GM11168 (cell line): ENCODE measurements around the gene FUT1.
"Not testable (repeated sequence)": the region's sequence is repeated elsewhere in the genome, so short reads cannot be mapped to it uniquely, and the experiment has no call there.

Experiments
- in situ Hi-C: fragments of 300-500 bp; cut with MboI; formaldehyde crosslinking; loops from one replicate; pipeline ENCODE4 v1.12.0; 2022; ENCODE audit warnings: low sequenced_read_pairs; ENCODE audit not compliant: unreplicated experiment

FUT1 gene

DNA sequence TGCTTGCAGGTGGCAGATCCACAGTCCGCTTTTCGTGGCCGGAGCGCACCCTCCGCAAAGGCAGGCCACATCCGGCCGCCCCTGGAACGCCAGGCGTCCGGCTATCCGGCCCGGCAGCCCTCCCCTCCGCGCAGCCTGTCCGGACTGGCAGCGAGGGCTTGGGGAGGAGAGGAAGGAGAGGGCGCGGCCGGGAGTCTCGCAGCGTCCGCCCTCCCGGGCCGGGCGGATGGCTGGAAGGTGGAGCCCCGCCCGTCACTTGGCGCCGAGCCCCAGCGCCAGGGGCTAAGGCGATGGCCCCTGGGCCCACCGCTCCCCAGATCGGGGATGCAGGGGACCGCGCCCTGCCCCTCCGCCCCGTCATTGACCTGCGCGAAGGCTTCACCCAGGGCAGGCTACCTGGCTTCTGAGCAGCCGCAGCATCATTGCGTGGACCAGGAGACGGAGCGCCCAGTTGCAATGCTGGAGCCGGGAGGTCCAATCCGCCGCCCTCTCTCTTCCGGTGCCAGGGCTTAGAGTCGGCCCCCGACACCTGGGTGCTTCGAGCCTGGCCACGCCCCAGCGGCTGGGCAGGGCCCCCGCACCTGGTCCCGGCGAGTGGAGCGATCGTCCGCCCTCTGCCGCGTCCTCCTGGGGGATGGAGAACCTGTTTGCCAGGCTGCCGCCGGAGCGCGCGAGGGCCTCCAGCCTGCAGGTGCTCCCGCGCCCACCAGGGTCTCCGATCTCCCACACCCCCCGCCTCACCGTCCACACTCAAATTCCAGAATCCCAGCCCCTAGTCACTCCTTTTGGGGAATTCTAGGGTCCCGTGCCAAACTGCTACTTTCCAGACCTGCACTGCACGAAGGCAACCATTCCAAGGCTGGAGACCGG is at the start of gene FUT1:
FUT1 (minus strand) TSS at position 146 of the 870 bp plus-strand sequence. CDS start 1,360 bp downstream, outside the sequence.
- in situ Hi-C loops = no loop called here

GRCh38 chr19:48799358-48800300 is 47.2 kb upstream of the FUT1 start:
- in situ Hi-C loops = loop anchor here (10.0 kb wide), 1 partner anchor 165 kb away; the partner anchor contains the start of gene FTL

DNA sequence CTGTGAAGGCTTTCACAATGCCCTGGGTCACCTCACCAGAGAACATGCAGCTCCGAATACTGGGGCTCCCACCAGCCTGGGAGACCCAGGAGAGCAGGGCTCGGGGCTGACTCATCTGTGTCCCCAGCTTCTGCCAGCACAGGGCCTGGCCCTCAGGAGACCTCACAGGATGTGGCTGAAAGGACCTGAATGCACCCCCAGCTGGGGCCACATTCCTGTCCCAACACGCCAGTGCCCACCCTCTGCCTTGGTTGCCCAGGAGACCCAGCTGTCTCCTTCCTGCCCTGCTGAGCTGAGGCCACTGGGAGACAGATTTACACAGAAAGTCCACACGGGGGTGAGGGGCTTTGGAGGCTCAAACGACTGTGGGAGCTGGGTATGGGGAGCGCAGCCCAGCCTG is 46.5 kb upstream of the FUT1 start:
- in situ Hi-C loops = loop anchor here (10.0 kb wide), 1 partner anchor 166 kb away; the partner anchor contains the start of gene FTL

DNA sequence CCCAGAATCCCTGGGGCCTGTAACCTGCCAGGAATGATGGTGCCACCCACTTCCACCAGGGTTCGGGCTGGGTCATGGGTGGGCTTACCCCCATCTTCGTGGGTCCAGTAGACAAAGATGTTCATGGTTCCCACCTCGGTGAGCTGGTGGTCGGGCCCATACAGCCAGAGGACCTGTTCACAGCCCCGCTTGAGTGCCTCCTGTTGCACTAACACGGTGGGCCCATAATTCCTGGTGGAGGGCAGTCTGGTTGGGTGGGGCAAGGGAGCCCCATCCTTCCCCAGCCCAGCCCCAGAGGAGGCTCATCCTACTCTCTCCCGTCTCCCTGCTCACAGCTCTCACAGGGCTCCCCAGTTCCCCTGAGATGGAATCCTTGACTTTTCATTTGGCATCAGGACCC is 44.7 kb upstream of the FUT1 start:
- in situ Hi-C loops = loop anchor here (10.0 kb wide), 1 partner anchor 168 kb away; the partner anchor contains the start of gene FTL

- in situ Hi-C loops = loop anchor here (10.0 kb wide), 1 partner anchor 168 kb away; the partner anchor contains the start of gene FTL
Measured at GRCh38 chr19:48796298-48797083, 44.0 kb upstream of the FUT1 start.

DNA sequence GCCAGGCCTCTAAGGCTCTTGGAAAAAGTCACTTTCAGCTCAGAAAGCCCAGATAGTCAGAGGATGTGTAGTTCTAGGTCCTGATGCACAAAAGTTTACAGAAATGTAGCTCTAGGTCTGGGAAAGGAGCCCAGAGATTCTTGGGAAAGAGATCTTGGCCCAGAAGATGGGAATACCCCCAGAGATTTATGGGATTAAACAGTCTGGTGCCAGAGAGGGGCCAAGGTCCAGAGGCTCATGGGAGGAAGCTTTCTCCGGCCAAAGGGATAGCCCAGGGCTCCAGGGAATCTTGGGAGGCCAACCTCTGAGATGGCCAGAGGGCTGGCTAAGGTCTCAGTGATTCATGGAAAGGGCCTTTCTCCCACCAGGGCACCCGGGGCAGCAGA is 43.2 kb upstream of the FUT1 start:
- in situ Hi-C loops = loop anchor here (10.0 kb wide), 1 partner anchor 169 kb away; the partner anchor contains the start of gene FTL

- in situ Hi-C loops = loop anchor here (10.0 kb wide), 1 partner anchor 170 kb away; the partner anchor contains the start of gene FTL
Measured at GRCh38 chr19:48795055-48795684, 42.7 kb upstream of the FUT1 start.

- in situ Hi-C loops = loop anchor here (5.0 to 10.0 kb wide), 2 partner anchors 48 to 171 kb away; partner anchors contain the start of gene FTL
Measured at GRCh38 chr19:48794291-48794690, 41.9 kb upstream of the FUT1 start.

DNA sequence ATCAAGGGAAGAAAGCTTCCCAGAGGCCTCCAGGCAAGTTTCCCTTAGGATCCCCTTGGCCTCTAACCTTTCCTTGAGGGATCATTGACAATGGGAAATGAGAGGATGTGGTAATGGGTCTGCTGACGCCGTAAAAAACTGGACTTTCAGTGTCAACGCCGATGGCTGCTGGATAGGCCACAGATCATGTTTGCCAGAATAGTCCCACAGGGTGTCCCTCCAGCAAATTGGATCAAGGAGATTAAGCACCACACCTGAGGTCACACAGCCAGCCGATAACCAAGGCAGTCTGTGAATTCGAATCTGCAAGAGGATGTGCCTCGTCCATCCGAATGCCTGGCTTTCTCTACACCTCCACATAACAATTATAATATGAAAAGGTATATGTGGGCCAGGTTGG is 40.8 kb upstream of the FUT1 start:
- in situ Hi-C loops = loop anchor here (5.0 to 10.0 kb wide), 2 partner anchors 49 to 172 kb away; partner anchors contain the start of gene FTL

- in situ Hi-C loops = not testable (repeated sequence)
Measured at GRCh38 chr19:48787331-48787730, 34.9 kb upstream of the FUT1 start.

GRCh38 chr19:48786422-48786821 is 34.0 kb upstream of the FUT1 start:
- in situ Hi-C loops = not testable (repeated sequence)

- in situ Hi-C loops = no loop called here
Measured at GRCh38 chr19:48784527-48784926, 32.1 kb upstream of the FUT1 start.

DNA sequence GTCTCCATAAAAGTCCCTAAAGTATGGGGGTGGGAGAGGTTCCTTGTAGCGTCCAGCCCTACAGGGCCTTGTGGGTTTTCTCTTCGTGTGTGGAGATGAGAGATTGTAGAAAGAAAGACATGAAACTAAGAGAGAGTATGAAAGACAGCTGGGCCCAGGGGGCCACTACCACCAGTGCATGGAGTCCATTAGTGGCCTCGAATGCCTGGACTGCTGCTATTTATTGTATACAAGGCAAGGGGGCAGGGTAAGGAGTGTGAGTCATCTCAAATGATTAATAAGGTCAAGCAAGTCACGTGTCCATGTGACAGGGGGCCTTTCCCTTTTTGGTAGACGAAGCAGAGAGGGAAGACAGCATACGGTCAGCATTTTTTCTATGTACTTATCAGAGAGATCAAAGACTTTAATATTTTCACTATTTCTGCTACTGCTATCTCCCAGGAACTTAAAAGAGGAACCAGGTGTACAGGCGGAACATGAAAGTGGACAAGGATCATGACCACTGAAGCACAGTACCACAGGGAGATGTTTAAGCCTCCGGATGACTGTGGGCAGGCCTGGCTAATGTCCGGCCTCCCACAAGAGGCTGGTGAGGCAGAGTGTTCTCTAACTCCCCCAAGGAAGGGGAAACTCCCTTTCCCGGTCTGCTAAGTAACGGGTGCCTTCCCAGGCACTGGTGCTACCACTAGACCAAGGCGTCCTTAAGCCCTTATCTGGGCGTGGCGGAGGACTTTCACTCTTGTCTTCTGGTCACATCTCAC is 28.4 kb upstream of the FUT1 start:
- in situ Hi-C loops = no loop called here

DNA sequence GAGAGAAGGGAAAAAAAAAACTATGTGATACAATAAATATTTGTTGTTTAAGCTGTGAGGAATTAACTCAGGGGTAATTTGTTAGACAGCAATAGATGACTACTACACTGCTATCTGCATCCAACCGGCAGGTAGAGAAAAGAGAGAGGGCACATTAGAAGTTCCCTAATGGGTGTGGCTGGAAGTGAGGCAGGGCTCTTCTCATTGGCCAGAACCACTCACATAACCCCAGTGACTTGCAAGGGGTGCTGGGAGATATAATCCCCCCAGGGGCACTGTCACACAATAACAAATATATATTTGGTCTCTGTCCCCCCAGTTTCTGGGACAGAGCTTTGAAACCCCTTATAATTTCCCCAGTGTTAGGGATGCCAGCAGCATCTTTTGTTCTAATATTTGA is 27.2 kb upstream of the FUT1 start:
- in situ Hi-C loops = no loop called here

DNA sequence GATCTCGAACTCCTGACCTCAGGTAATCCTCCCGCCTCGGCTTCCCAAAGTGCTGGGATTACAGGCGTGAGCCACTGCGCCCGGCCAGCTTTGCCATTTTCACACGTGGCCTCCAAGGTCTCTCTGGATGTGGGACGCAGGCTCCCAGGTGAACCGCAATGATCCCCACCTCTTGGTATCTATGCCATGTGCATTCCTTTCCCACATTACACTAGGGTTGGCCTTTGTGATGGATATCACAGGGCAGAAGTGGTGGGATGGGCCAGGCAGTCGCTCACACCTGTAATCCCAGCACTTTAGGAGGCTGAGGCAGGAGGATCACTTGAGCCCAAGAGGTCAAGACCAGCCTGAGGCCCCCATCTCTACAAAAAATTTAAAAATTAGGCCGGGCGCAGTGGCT is 25.3 kb upstream of the FUT1 start:
- in situ Hi-C loops = no loop called here

GRCh38 chr19:48777139-48777538 is 24.7 kb upstream of the FUT1 start:
- in situ Hi-C loops = no loop called here

GRCh38 chr19:48772503-48772953 is 20.1 kb upstream of the FUT1 start:
- in situ Hi-C loops = no loop called here

DNA sequence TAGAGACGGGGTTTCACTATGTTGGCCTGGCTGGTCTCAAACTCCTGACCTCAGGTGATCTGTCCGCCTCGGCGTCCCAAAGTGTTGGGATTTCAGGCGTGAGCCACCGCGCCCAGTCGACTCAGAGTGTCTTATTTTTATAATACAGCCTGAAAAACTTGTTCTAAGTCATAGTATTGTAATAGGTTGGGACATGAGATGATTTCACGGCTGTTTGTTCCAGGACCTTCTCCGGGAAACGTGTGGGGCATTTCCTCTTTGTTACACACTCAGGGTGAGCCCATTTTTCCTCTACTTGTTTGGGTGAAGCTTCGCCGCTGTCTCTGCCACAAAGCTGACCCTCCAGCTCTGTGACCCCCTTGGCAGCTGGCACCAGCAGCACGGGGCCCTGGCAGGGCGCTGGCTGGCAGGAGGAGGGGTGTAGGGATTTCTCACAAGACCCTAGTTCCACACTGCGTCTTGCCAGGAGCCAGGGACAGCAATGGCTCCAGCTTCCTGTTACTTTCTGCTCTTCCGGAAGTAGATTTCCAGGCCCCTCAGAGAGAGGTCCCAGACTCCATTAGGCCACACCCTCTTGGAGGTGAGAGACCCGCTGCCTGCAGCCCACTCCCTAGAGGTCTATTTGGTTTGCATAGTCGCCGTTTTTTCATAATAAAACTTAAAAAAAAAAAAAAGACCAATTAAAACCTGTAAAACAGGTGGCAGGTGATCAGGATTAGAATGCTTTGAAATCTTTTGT is 18.5 kb upstream of the FUT1 start:
- in situ Hi-C loops = no loop called here
